Activated CD4-positive, alpha-beta T cell treated with anti-CD3 and anti-CD28 coated beads for 36 hours (primary cell): ENCODE results near the gene ECHS1. TPM values are rescaled to one million over a fixed set of nuclear protein-coding genes. Genes with fewer than 3 reads are reported as not detected.
A peak's percentile ranks its signal among the peaks of the same experiment; 100 is the strongest.

Experiments
- ATAC-seq: fragments of 200-7000 bp; cut with Tn5 transposase; one replicate; pipeline ENCODE4 v1.10.0; 2021; ENCODE audit warnings: mild to moderate bottlenecking, moderate library complexity
- CTCF ChIA-PET: fragments of 350-600 bp; sonication (Branson Sonifier 250); formaldehyde crosslinking; loops from one replicate; lab custom pipeline; 2021; ENCODE audit warnings: antibody characterized with exemption; lab: Charles Lee
- POLR2A ChIA-PET: fragments of 350-600 bp; sonication (Branson Sonifier 250); formaldehyde crosslinking; loops from one replicate; lab custom pipeline; 2021; ENCODE audit warnings: antibody characterized with exemption, inconsistent platforms; lab: Charles Lee
- DNase-seq: peaks from one replicate; pipeline ENCODE4 v3.0.0-alpha.2; 2020
- H3K27ac Mint-ChIP-seq: one replicate; pipeline ENCODE4 v1.8.0; 2021; ENCODE audit warnings: mixed read lengths
- H3K27me3 Mint-ChIP-seq: one replicate; pipeline ENCODE4 v1.8.0; 2021; ENCODE audit warnings: mixed read lengths
- H3K36me3 Mint-ChIP-seq: one replicate; pipeline ENCODE4 v1.8.0; 2021; ENCODE audit warnings: low read depth, mixed read lengths
- H3K4me1 Mint-ChIP-seq: one replicate; pipeline ENCODE4 v1.8.0; 2021; ENCODE audit warnings: mixed read lengths
- H3K4me3 Mint-ChIP-seq: one replicate; pipeline ENCODE4 v1.8.0; 2021; ENCODE audit warnings: mild to moderate bottlenecking, moderate library complexity, mixed read lengths
- H3K9me3 Mint-ChIP-seq: one replicate; pipeline ENCODE4 v1.8.0; 2021; ENCODE audit warnings: low read depth, mixed read lengths
- intact Hi-C, 2 experiments: fragments of 100-400 bp; cut with DNase I in 1 of 2; cut with micrococcal nuclease in 1 of 2; formaldehyde crosslinking; loops; one replicate each; pipeline versions ENCODE4 v1.14.2 to v1.15.1; 2022 to 2024; cut with DNase I, micrococcal nuclease
- total RNA-seq, 2 experiments: library from RNA; stranded (reverse); gene quantifications; one replicate each; pipeline ENCODE4 v1.2.3, GENCODE V29; 2021

ECHS1 gene
- total RNA-seq, 2 experiments from 2014 or later, result 42.0 to 56.7 TPM

DNA sequence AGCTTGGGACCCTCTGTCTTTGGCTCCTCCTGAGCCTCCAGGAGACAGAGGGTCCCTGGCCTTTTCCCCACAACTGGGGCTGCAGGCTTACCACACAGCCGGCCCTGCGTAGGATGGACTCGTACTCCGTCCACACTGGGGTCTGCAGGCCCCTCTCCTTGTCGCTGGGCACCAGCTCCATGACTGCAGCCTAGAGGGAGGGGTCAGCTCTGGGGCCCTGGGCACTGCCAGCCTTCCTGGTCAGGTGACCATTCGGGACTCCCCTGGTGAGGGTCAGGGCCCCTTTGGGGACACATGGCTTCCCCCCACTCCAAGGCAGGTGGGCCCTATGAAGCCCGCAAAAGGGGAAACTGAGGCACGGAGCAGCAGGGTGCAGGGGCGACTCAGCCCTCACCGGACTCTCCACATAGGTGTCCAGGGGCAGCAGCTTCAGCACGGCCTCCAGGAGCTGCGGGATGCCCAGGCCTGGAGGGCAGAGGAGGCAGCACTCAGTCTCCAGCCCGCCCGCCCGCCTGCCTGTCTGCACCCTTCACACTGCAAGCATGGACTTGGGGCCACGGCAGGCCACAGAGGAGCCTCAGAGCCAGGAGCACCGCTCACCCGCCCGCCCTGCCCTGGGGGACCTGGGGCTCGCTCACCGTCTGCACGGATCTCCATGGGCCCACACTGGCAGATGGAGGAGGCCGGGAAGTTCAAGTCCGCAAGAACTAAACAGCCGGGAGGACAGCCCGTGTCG is 16.4 kb downstream of the ECHS1 start:
- peak; percentile 27 for DNase-seq
- Mint-ChIP-seq H3K36me3 (peaks cover 7% of the 10 kb centered on the region), H3K27ac (peak overlapping the region; percentile 60), H3K9me3 (no peaks in the 10 kb centered on the region), H3K27me3 (no peaks in the 10 kb centered on the region), H3K4me1 (peaks cover 7% of the 10 kb centered on the region), H3K4me3 (peak overlapping the region; percentile 77)
- ATAC-seq, result no peak
- intact Hi-C loops, result loop anchor here (1.0 to 5.0 kb wide), 7 partner anchors 21 to 1049 kb away; partner anchors contain the start of genes MTG1 (in 1 of the 2), STK32C (in 1 of the 2), TUBGCP2 (in 1 of the 2) and ZNF511 (in 1 of the 2)
- POLR2A ChIA-PET, result interaction anchor here (0.7 to 1.2 kb wide), 2 partner anchors 10 to 49 kb away, joined by 3 read pairs; partner anchors contain the start of gene PRAP1
- CTCF ChIA-PET, result interaction anchor here (0.6 to 1.3 kb wide), 4 partner anchors 21 to 44 kb away, joined by 3 to 5 read pairs (median 3); no protein-coding TSS in a partner anchor

DNA sequence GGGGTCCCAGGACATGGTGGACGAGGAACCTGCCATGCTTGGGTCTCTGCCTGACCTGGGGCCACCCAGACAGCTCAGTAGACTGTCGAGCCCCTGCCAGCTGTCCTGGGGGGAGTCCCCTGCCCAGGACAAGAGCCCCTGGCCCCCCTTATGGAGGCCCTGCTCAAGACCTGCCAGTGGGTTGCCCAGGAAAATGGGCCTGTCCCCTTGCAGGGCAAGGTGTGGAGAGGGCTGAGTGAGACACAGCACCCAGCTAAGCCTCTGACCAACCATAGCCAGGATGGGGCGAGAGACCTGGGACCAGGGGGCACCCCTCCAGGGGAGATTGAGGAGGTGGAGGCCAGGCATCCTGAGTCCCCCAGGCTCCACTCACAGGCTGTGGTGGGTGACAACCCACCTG is 17.2 kb downstream of the ECHS1 start:
- Mint-ChIP-seq H3K27me3 (no peaks in the 10 kb centered on the region), H3K9me3 (no peaks in the 10 kb centered on the region), H3K27ac (no peak overlapping the region), H3K4me1 (peaks cover 4% of the 10 kb centered on the region), H3K36me3 (peaks cover 5% of the 10 kb centered on the region), H3K4me3 (peak overlapping the region; percentile 77)
- DNase-seq (no peak), ATAC-seq (no peak)
- CTCF ChIA-PET, result interaction anchor here (1.1 kb wide), 1 partner anchor 22 kb away, joined by 3 read pairs; no protein-coding TSS in a partner anchor
- intact Hi-C loops, result loop anchor here (2.0 to 5.0 kb wide), 3 partner anchors 49 to 1049 kb away; partner anchors contain the start of genes STK32C (in 1 of the 2), TUBGCP2 (in 1 of the 2) and ZNF511 (in 1 of the 2)
- POLR2A ChIA-PET, result interaction anchor here (0.7 kb wide), 1 partner anchor 9 kb away, joined by 3 read pairs; the partner anchor contains the start of gene PRAP1

- no peak for ATAC-seq
- H3K36me3 Mint-ChIP-seq, result peaks cover 5% of the 10 kb centered on the region
- H3K27ac Mint-ChIP-seq, result no peak overlapping the region
- H3K27me3 Mint-ChIP-seq, result no peaks in the 10 kb centered on the region
- no peak for DNase-seq
- H3K4me3 Mint-ChIP-seq, result no peak overlapping the region
- peaks cover 4% of the 10 kb centered on the region for H3K4me1 Mint-ChIP-seq
- H3K9me3 Mint-ChIP-seq, result no peaks in the 10 kb centered on the region
- CTCF ChIA-PET, result interaction anchor here (0.7 kb wide), 1 partner anchor 26 kb away, joined by 3 read pairs; no protein-coding TSS in a partner anchor
- intact Hi-C loops, result loop anchor here (5.0 kb wide), 2 partner anchors 48 to 1048 kb away; partner anchors contain the start of genes STK32C (in 1 of the 2), TUBGCP2 (in 1 of the 2) and ZNF511 (in 1 of the 2)
- POLR2A ChIA-PET, result no interaction called here
Observed at GRCh38 chr10:133355266-133355665, 17.9 kb downstream of the ECHS1 start.

- CTCF ChIA-PET, result interaction anchor here (0.7 kb wide), 1 partner anchor 26 kb away, joined by 3 read pairs; no protein-coding TSS in a partner anchor
- Mint-ChIP-seq H3K9me3 (no peaks in the 10 kb centered on the region), H3K36me3 (peaks cover 5% of the 10 kb centered on the region), H3K27ac (no peak overlapping the region), H3K27me3 (no peaks in the 10 kb centered on the region), H3K4me3 (no peak overlapping the region), H3K4me1 (peaks cover 4% of the 10 kb centered on the region)
- DNase-seq, result no peak
- POLR2A ChIA-PET, result no interaction called here
- intact Hi-C loops, result loop anchor here (5.0 kb wide), 2 partner anchors 47 to 1047 kb away; partner anchors contain the start of genes STK32C (in 1 of the 2), TUBGCP2 (in 1 of the 2) and ZNF511 (in 1 of the 2)
- ATAC-seq, result no peak
Observed at GRCh38 chr10:133354672-133355240, 18.4 kb downstream of the ECHS1 start.

GRCh38 chr10:133353988-133354605 is 19.1 kb downstream of the ECHS1 start:
- intact Hi-C loops, result no loop called here
- H3K9me3 Mint-ChIP-seq, result no peaks in the 10 kb centered on the region
- H3K27ac Mint-ChIP-seq, result no peak overlapping the region
- H3K27me3 Mint-ChIP-seq, result peaks cover 2% of the 10 kb centered on the region
- no peak for ATAC-seq
- peaks cover 6% of the 10 kb centered on the region for H3K4me1 Mint-ChIP-seq
- DNase-seq, result no peak
- ChIA-PET CTCF (interaction anchor here (0.7 to 1.4 kb wide), 2 partner anchors 9 to 24 kb away, joined by 3 read pairs; no protein-coding TSS in a partner anchor), POLR2A (no interaction called here)
- peaks cover 5% of the 10 kb centered on the region for H3K36me3 Mint-ChIP-seq
- no peak overlapping the region for H3K4me3 Mint-ChIP-seq

DNA sequence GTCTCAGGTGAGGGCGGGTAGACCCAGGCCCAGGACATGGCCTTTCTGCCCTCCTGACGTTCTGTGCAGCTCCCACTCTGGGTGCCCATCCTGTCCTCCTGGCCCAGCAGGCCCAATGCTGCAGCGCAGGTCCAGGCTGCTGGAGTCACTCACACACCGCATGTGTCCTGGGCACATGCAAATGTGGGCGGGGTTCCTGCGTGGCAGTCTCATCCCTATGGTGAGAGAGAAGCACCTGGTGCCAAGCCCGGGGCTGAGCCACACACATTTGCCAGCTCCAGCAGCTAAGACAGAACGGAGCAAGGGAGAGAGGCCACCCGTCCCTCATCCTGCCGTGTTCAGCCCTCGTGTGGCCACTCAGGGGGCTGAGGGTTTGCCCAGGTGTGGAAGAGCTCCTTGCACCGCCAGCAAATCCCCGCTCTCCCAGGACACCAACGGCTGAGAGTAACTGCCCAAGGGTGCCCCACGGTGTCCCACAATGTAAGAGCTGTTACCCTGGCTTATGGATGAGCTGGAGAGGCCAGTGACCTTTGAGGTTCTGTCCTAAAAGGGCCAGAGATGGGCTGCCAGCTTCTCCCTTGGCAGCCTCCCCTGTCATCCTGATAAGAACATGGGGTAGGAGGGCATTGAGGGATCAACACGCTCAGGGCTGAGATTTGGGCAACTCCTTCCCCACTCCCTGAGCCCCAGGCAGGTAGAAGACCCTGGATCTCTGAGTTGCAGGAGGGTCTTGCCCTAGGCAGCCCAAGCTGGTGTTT is 19.8 kb downstream of the ECHS1 start:
- ATAC-seq (no peak), DNase-seq (no peak)
- H3K27me3 Mint-ChIP-seq, result peaks cover 3% of the 10 kb centered on the region
- H3K4me3 Mint-ChIP-seq, result no peak overlapping the region
- H3K27ac Mint-ChIP-seq, result no peak overlapping the region
- intact Hi-C loops, result no loop called here
- CTCF ChIA-PET, result interaction anchor here (0.7 to 1.4 kb wide), 2 partner anchors 9 to 24 kb away, joined by 3 read pairs; no protein-coding TSS in a partner anchor
- POLR2A ChIA-PET, result interaction anchor here (0.9 kb wide), 1 partner anchor 8 kb away, joined by 3 read pairs; no protein-coding TSS in a partner anchor
- H3K9me3 Mint-ChIP-seq, result no peaks in the 10 kb centered on the region
- peaks cover 9% of the 10 kb centered on the region for H3K4me1 Mint-ChIP-seq
- peaks cover 5% of the 10 kb centered on the region for H3K36me3 Mint-ChIP-seq

- peaks cover 4% of the 10 kb centered on the region for H3K27me3 Mint-ChIP-seq
- POLR2A ChIA-PET, result no interaction called here
Observed at GRCh38 chr10:133351408-133352318, 21.5 kb downstream of the ECHS1 start.

GRCh38 chr10:133350950-133351329 is 22.2 kb downstream of the ECHS1 start:
- ChIA-PET CTCF (no interaction called here), POLR2A (no interaction called here)
- H3K4me1 Mint-ChIP-seq, result peaks cover 5% of the 10 kb centered on the region
- ATAC-seq, result no peak
- no peaks in the 10 kb centered on the region for H3K9me3 Mint-ChIP-seq
- peaks cover under 1% of the 10 kb centered on the region for H3K36me3 Mint-ChIP-seq
- peaks cover 8% of the 10 kb centered on the region for H3K27me3 Mint-ChIP-seq
- no peak overlapping the region for H3K4me3 Mint-ChIP-seq
- DNase-seq, result no peak
- no peak overlapping the region for H3K27ac Mint-ChIP-seq
- intact Hi-C loops, result no loop called here

More at GRCh38 chr10:133351408-133352318, 21.5 kb downstream of the ECHS1 start:
- no peak overlapping the region for H3K4me3 Mint-ChIP-seq
- no peaks in the 10 kb centered on the region for H3K9me3 Mint-ChIP-seq
- DNase-seq (no peak), ATAC-seq (peak; percentile 14)
- peaks cover 9% of the 10 kb centered on the region for H3K4me1 Mint-ChIP-seq
- CTCF ChIA-PET, result no interaction called here
- H3K36me3 Mint-ChIP-seq, result peaks cover 5% of the 10 kb centered on the region
- no peak overlapping the region for H3K27ac Mint-ChIP-seq
- intact Hi-C loops, result no loop called here

- intact Hi-C loops, result no loop called here
- no peaks in the 10 kb centered on the region for H3K9me3 Mint-ChIP-seq
- no peak for DNase-seq
Observed at GRCh38 chr10:133350283-133350949, 22.7 kb downstream of the ECHS1 start.

More at GRCh38 chr10:133350283-133350949, 22.7 kb downstream of the ECHS1 start:
- Mint-ChIP-seq H3K27ac (no peak overlapping the region), H3K27me3 (peaks cover 13% of the 10 kb centered on the region), H3K4me1 (peaks cover 5% of the 10 kb centered on the region), H3K36me3 (no peaks in the 10 kb centered on the region), H3K4me3 (no peak overlapping the region)
- ATAC-seq, result no peak
- CTCF ChIA-PET, result no interaction called here
- POLR2A ChIA-PET, result no interaction called here
